Measurements from ENCODE around the gene TIMP2. TPM values are rescaled to one million over a fixed set of nuclear protein-coding genes. Genes with fewer than 3 reads are reported as not detected.

Gene TIMP2
- total and polyA plus RNA-seq, 2 of the 13 experiments (the other 11 are each of a cell fraction or from before 2014, with no cell fraction given), result 3.8 to 8.5 TPM

- intact Hi-C loops (cut with micrococcal nuclease; ENCODE audit: unreplicated experiment), result no loop called here
These were observed 40.1 kb downstream of the TIMP2 start for GRCh38 chr17:78884876-78885667.

DNA sequence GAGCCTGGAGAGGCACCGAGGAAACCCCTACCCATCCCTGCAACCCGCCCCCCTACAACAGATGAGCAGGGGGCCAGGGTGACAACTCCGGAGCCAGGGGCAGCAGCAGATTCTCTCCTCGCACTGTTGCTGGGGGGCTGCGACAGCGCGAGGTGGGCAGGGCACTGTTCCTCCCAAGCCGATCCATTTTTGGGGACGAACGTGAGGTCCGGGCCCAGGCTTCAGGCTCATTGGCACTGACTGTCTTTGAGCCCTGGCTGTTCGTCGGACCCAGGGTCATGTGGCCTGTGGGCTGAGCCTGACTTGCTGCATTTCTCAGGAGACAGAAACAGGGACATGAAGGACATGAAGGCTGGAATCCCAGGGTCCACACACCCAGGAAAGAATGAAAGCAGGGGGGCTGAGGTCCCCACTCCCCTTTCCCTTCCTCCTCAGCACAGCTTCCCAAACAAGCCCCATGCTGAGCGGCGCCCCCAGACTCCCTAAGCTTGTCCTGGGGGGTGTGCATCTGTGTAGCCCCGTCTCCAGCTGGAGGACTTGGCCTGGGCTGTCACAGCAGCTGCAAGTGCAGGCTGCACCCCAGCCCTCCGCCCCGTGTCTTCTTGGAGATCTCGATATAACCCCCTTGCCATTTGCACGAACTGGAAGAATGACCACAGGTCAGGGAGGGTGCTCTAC lies 40.9 kb downstream of the TIMP2 start:
- ATAC-seq, result peak; percentile 6; the same call in 2 of the 3 replicates
- peak; percentile 18 for FAIRE-seq
- peak overlapping the region; percentile 58 for H3K9ac ChIP-seq (ENCODE audit: insufficient read depth, low read depth, low read length)
- TF ChIP-seq MXD3 (CRISPR knock-in tag; IDR thresholded peaks at IDR 0.05), result no peak
- no peak for TF ChIP-seq ZNF562 (CRISPR knock-in tag; IDR thresholded peaks at IDR 0.05; ENCODE audit: borderline replicate concordance)
- 0 out of 2 replicates have a peak, but pooled peaks have one; percentile 32 for TF ChIP-seq ZNF468 (CRISPR knock-in tag; IDR thresholded peaks at IDR 0.05)
- TF ChIP-seq ZNF207 (IDR thresholded peaks at IDR 0.05; ENCODE audit: borderline replicate concordance), result no peak
- TF ChIP-seq EP300 (IDR thresholded peaks at IDR 0.05; ENCODE audit: low read depth in 2 of 2, low read length in 2 of 2), result 0 out of 4 replicates have a peak, but pooled peaks of 1 of the 2 experiments have one; percentile 1
- no peak for TF ChIP-seq EP300 (CRISPR knock-in tag; IDR thresholded peaks at IDR 0.05; ENCODE audit: borderline replicate concordance)
- TF ChIP-seq, protein P1, sequence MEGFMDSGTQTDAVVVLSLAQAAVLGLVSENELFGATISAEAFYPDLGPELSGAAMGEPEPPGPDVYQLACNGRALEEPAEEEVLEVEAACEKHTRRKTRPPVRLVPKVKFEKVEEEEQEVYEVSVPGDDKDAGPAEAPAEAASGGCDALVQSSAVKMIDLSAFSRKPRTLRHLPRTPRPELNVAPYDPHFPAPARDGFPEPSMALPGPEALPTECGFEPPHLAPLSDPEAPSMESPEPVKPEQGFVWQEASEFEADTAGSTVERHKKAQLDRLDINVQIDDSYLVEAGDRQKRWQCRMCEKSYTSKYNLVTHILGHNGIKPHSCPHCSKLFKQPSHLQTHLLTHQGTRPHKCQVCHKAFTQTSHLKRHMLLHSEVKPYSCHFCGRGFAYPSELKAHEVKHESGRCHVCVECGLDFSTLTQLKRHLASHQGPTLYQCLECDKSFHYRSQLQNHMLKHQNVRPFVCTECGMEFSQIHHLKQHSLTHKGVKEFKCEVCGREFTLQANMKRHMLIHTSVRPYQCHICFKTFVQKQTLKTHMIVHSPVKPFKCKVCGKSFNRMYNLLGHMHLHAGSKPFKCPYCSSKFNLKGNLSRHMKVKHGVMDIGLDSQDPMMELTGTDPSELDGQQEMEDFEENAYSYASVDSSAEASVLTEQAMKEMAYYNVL (CRISPR knock-in tag; IDR thresholded peaks at IDR 0.05; ENCODE audit: borderline replicate concordance), result no peak
- TF ChIP-seq JDP2 (CRISPR knock-in tag; IDR thresholded peaks at IDR 0.05; ENCODE audit: borderline replicate concordance), result no peak
- no peak; the same call in 1 of the 2 replicates for TF ChIP-seq NFKB2 (CRISPR knock-in tag; IDR thresholded peaks at IDR 0.05; ENCODE audit: borderline replicate concordance)
- no peak for TF ChIP-seq ZBTB7B (CRISPR knock-in tag; IDR thresholded peaks at IDR 0.05)

More at GRCh38 chr17:78884876-78885667, 40.1 kb downstream of the TIMP2 start:
- Histone ChIP-seq H3K4me1 (ENCODE audit: insufficient read depth, low read length) (peaks cover 29% of the 10 kb centered on the region), H3K4me2 (ENCODE audit: low read depth, low read length) (no peak overlapping the region), H3K9me3 (ENCODE audit: low read length) (no peaks in the 10 kb centered on the region), H2AFZ (ENCODE audit: low read length) (no peak overlapping the region), H3K36me3 (replicated peaks in 1 of 2; ENCODE audit: control insufficient read depth in 1 of 2, insufficient read depth in 2 of 2, low read length in 2 of 2) (no peaks in the 10 kb centered on the region), H3K4me3 (replicated peaks in 1 of 3; ENCODE audit: insufficient read depth in 1 of 3, low read depth in 2 of 3, low read length in 3 of 3) (no peak overlapping the region), H4K20me1 (ENCODE audit: insufficient read depth, low read length) (no peaks in the 10 kb centered on the region), H3K27ac (ENCODE audit: extremely low read length, insufficient read depth, low read length) (no peak overlapping the region), H3K9ac (ENCODE audit: insufficient read depth, low read depth, low read length) (no peak overlapping the region), H3K79me2 (ENCODE audit: insufficient read depth, low read length) (no peaks in the 10 kb centered on the region), H3K27me3 (ENCODE audit: control insufficient read depth in 1 of 2, insufficient read depth in 2 of 2, low read length in 2 of 2) (no peaks in the 10 kb centered on the region)
- WGBS (ENCODE audit: low lambda C conversion rate), result 96% methylated on average over 22 of the region's 24 CpGs
- CTCF ChIA-PET (ENCODE audit: low intra/inter-chr PET ratio, low total read pairs), result no interaction called here
- TF ChIP-seq MAFF (IDR thresholded peaks at IDR 0.05; ENCODE audit: low read depth, low read length) (peak; percentile 28; the same call in 1 of the 2 replicates), PAX8 (CRISPR knock-in tag; IDR thresholded peaks at IDR 0.05; ENCODE audit: borderline replicate concordance) (no peak), MAFK (conservative IDR thresholded peaks at IDR 0.05 in 1 of 2, IDR thresholded peaks at IDR 0.05 in 1 of 2; ENCODE audit: low read length in 2 of 2) (peak; percentile 67 to 75), ZNF776 (CRISPR knock-in tag; IDR thresholded peaks at IDR 0.05) (no peak), SMARCC2 (IDR thresholded peaks at IDR 0.05) (no peak)
- POLR2A ChIA-PET, result interaction anchor here (3.1 kb wide), 1 partner anchor 19 kb away, joined by 18 read pairs; no protein-coding TSS in a partner anchor
- ATAC-seq (no peak), FAIRE-seq (no peak), DNase-seq (ENCODE audit: low spot score) (no peak)
- BruUV-seq (replicated peaks), result no TSS peak
- in situ Hi-C loops (cut with HindIII; ENCODE audit: extremely low pct_ligation_motif_present, low pct_unique_long_range_greater_than_20kb), result loop anchor here (5.0 kb wide), 1 partner anchor 87 kb away; no protein-coding TSS in a partner anchor

More for the DNA sequence above, 40.9 kb downstream of the TIMP2 start:
- POLR2A ChIA-PET, result interaction anchor here (0.7 to 3.1 kb wide), 11 partner anchors 9 to 190 kb away, joined by 3 to 18 read pairs (median 4); partner anchors contain the start of genes ENGASE and LGALS3BP
- Histone ChIP-seq H3K4me2 (ENCODE audit: low read depth, low read length) (peak overlapping the region; percentile 78), H2AFZ (ENCODE audit: low read length) (no peak overlapping the region), H3K36me3 (replicated peaks in 1 of 2; ENCODE audit: control insufficient read depth in 1 of 2, insufficient read depth in 2 of 2, low read length in 2 of 2) (no peaks in the 10 kb centered on the region), H3K4me3 (replicated peaks in 1 of 3; ENCODE audit: insufficient read depth in 1 of 3, low read depth in 2 of 3, low read length in 3 of 3) (peak overlapping the region; percentile 17 to 60 (median 38); a peak in 4 of 6 replicates), H3K27ac (ENCODE audit: extremely low read length, insufficient read depth, low read length) (peak overlapping the region; percentile 66), H3K27me3 (ENCODE audit: control insufficient read depth in 1 of 2, insufficient read depth in 2 of 2, low read length in 2 of 2) (no peaks in the 10 kb centered on the region), H4K20me1 (ENCODE audit: insufficient read depth, low read length) (no peaks in the 10 kb centered on the region), H3K79me2 (ENCODE audit: insufficient read depth, low read length) (no peaks in the 10 kb centered on the region), H3K9me3 (ENCODE audit: low read length) (no peaks in the 10 kb centered on the region), H3K4me1 (ENCODE audit: insufficient read depth, low read length) (peaks cover 29% of the 10 kb centered on the region)
- in situ Hi-C loops (cut with HindIII; ENCODE audit: extremely low pct_ligation_motif_present, low pct_unique_long_range_greater_than_20kb) (loop anchor here (5.0 kb wide), 1 partner anchor 88 kb away; no protein-coding TSS in a partner anchor), intact Hi-C loops (cut with micrococcal nuclease; ENCODE audit: unreplicated experiment) (no loop called here)
- 67% methylated on average over 14 of the region's 20 CpGs for WGBS (ENCODE audit: low lambda C conversion rate)
- DNase-seq (ENCODE audit: low spot score), result no peak
- CTCF ChIA-PET (ENCODE audit: low intra/inter-chr PET ratio, low total read pairs), result interaction anchor here (1.3 kb wide), 1 partner anchor 87 kb away, joined by 7 read pairs; no protein-coding TSS in a partner anchor
- BruUV-seq (replicated peaks), result TSS peak; percentile 86
